Suppressor macrophage treated with lipopolysaccharide for 1 hour (primary cell): ENCODE measurements around the gene PITPNC1.
"Not testable (repeated sequence)": the region's sequence is repeated elsewhere in the genome, so short reads cannot be mapped to it uniquely, and the experiment has no call there.

Source experiments
- DNase-seq, 3 donors: peaks; one replicate each; pipeline ENCODE4 v3.0.0-alpha.2; 2020 to 2022

The PITPNC1 gene

DNA sequence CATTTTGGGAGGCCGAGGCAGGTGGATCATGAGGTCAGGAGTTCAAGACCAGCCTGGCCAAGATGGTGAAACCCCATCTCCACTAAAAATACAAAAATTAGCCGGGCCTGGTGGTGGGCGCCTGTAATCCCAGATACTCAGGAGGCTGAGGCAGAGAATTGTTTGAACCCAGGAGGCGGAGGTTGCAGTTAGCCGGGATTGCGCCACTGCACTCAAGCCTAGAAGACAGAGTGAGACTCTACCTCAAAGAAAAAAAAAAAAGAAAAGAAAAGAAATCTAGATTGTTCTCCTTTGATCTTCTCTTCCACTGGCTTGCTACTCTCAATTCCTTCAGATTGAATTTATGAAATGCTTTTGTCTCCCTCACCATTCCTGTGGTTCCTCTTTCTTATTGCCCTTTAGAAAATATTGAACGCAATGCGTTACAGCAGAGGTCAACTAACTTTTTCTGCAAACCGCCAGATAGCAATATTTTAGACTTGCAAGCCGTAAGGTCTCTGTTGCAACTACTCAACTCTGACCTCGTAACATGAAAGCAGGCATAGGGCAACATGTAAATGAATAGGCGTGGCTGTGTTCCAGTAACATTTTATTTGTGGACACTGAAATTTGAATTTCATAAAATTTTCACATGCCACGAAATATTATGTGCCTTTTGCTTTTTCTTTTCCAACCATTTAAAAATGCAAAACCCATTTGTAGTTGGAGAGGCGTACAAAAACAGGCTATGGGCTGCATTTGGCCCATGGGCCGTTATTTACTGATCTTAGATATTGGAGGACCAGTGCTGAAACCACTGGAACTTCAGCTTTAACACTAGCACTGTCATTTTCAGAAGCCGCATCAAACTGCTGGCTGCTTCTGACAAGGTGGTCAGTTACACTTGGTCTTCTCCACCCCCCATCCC is 24.8 kb downstream of the PITPNC1 start:
- peak; percentile 55 to 76 (median 68) for DNase-seq

DNA sequence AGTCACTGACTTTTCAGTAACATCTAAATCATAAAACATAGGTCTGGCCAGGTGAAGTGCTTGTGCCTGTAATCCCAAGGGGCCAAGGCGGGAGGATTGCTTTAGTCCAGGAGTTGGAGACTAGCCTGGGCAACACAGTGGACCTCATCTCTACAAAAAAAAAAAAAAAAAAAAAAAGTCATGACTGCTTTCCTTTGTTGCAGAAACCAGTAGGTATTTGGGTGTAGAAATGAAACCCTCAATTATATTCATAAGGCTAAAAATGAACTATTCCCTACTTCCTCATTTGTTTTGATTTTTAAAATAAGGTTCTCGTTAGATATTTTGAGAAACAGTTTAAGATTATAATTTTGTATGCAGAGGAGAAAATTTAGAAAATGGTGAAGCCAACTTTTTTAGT is 26.0 kb downstream of the PITPNC1 start:
- no peak for DNase-seq

DNA sequence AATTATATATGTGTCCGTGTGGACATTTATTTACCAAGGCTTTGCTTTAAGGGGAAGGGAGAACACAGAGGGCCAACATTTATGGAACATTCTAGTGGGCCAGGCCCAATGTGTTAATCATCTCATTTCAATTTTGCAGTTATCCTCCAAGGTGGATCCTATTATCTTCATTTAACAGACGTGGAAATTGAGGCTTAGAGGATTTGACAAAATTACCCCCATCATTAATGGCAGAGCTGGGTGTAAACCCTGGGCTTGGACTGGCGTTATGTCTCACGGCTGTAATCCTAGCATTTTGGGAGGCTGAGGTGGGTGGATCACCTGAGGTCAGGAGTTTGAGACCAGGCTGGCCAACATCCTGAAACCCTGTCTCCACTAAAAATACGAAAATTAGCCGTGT is 26.4 kb downstream of the PITPNC1 start:
- no peak for DNase-seq

DNA sequence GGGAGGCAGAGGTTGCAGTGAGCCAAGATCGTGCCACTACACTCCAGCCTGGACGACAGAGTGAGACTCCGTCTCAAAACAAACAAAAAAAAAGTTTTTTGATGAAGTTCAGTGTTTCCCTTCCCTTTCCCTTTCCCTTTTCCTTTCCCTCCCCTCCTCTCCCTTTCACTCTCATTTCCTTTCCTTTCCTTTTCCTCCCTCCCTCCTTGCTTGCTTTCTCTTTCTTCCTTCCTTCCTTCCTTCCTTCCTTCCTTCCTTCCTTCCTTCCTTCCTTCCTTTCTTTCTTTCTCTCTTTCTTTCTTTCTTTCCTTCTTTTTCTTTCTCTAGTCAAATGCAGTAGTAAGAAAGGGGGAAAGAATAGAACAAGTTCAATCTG is 31.4 kb downstream of the PITPNC1 start:
- DNase-seq = not testable (repeated sequence)

GRCh38 chr17:67411397-67411796 is 34.3 kb downstream of the PITPNC1 start:
- peak; percentile 48 to 53 (median 51) for DNase-seq

GRCh38 chr17:67412032-67412431 is 35.0 kb downstream of the PITPNC1 start:
- no peak for DNase-seq

DNA sequence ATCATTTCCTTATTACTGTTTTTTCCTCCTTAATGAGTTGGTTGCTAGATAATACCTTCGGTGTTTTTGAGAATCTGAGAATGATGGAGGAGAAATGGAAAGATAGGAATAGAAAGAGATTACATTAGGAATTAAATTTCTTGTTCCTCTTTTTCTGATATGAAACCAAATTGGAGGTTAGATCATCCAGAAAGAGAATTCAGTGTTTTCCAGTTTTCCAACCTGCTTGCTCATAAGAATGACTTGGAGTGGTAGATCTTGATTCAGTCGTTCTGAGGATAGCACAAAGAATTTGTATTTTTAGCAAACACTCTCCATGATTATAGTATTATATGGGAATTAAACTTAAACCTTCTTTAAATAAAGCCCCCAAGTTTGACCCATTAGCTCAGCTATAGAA is 35.9 kb downstream of the PITPNC1 start:
- peak; percentile 29 to 71 (median 54) for DNase-seq

DNA sequence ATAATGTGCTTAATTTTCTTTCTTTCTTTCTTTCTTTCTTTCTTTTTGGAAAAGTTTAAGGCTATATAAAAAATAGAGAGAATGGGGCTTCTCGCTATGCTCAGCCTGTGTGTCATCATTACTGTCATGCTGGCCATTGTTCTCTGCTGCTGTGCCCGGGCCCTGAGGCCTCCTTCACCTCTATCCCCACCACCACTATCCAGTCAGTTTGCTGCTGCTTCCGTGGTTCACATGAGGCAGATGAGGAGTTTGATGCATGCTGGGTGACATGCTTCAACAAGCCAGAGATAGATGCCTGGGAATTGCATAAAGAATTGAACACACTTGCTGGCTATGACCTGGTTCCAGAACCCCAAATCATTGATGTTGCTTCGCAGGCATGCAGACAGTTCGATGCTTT is 36.3 kb downstream of the PITPNC1 start:
- no peak for DNase-seq

DNA sequence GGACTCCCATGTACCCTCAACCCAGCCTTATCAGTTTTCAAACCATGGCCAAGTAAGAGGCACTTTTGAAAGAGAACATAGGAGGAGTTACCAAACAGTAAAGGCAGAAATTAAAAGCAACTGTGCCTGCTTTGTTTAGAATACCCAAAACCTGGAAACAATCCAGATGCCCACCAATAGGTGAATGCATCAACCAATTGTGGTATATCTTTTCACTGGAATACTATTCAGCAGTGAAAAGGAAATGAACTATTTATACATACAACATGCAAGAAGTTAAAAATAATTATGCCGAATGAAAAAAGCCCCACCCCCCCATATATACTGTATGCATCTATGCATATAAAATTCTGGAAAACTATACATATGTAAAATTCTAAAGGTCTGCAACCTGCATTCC is 37.0 kb downstream of the PITPNC1 start:
- DNase-seq = no peak

GRCh38 chr17:67414559-67414958 is 37.5 kb downstream of the PITPNC1 start:
- no peak for DNase-seq

DNA sequence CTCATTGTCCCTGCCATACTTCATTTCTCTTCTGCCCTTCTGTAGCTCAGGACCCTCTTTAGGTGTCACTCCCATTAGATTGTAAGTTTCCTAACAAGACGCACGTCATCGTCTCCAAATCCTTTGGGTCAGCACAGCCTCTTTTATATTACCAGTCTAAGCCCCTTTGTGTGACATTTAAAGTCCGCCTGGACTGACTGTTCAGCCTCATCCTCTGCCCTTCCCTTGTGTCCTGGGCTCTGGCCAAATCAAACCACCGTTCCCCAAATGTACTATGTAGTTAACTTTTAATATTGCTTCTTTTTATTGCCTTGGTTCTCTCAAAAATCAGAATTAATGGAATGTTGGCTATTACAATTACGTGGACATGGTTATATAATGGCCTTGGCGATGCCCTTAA is 38.2 kb downstream of the PITPNC1 start:
- DNase-seq = no peak

- no peak for DNase-seq
Measured at GRCh38 chr17:67417507-67417906, 40.4 kb downstream of the PITPNC1 start.

- DNase-seq = no peak
Measured at GRCh38 chr17:67420994-67421393, 43.9 kb downstream of the PITPNC1 start.

DNA sequence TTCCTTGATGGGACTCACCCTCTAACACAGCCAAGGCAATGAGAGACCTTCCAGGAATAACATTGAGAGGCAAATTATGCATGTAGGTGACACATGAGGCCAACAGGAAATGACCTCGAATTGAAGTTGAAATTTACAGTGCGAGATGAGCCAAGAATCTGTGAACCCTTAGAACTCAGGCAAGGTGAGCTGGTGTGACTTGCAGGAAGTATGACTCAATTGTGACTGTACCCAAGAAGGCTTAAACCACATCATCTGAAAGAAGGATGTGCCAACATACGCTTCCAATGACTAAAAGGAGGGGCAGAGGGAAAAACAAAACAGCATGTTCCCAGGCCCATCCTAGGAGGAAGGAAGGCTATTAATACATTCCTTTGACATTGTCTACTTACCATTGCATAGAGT is 44.8 kb downstream of the PITPNC1 start:
- DNase-seq = peak; percentile 71 to 94 (median 86)

GRCh38 chr17:67422296-67422695 is 45.2 kb downstream of the PITPNC1 start:
- DNase-seq = not testable (repeated sequence)

GRCh38 chr17:67422897-67423296 is 45.8 kb downstream of the PITPNC1 start:
- DNase-seq = no peak

DNA sequence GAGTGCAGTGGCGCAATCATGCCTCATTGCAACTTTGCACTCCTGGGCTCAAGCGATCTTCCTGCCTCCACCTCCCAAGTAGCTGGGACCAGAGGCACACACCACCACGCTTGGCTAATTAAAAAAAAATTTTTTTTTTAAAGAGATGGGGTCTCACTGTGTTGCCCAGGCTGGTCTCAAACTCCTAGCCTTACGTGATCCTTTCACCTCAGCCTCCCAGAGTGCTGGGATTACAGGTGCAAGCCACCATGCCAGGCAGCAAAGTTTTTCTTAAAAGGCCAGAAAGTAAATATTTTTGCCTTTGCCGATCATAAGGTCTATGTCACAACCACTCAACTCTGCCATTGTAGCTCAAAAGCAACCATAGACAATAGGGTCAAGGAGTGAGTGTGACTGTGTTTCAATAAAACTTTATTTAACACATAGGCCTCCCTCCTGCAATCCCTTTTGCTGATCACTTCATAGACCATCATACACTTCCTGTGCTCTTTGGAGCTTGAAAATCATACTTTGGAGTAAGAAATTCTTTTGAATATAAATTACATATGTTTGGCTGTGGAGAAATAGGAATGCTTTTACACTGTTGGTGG is 48.6 kb downstream of the PITPNC1 start:
- no peak for DNase-seq

DNA sequence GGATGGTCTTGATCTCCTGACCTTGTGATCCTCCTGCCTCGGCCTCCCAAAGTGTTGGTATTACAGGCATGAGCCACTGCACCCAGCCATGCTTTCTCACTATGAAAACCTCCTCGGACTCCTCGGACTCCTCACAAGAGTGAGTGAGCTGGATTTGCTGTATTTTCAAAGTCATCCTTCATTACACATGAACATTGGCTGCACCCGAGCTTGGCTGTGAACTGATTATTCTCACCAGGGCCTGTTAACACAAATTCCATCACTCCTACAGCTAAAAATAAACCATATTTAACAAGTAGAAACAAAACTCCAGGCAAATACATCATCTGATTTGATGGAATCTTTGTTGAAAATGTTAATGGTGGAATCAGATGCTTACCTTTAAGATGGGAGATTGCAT is 50.3 kb downstream of the PITPNC1 start:
- no peak for DNase-seq

- not testable (repeated sequence) for DNase-seq
Measured at GRCh38 chr17:67430515-67430914, 53.4 kb downstream of the PITPNC1 start.

GRCh38 chr17:67431249-67432015 is 54.4 kb downstream of the PITPNC1 start:
- peak; percentile 62 to 95 (median 90) for DNase-seq

DNA sequence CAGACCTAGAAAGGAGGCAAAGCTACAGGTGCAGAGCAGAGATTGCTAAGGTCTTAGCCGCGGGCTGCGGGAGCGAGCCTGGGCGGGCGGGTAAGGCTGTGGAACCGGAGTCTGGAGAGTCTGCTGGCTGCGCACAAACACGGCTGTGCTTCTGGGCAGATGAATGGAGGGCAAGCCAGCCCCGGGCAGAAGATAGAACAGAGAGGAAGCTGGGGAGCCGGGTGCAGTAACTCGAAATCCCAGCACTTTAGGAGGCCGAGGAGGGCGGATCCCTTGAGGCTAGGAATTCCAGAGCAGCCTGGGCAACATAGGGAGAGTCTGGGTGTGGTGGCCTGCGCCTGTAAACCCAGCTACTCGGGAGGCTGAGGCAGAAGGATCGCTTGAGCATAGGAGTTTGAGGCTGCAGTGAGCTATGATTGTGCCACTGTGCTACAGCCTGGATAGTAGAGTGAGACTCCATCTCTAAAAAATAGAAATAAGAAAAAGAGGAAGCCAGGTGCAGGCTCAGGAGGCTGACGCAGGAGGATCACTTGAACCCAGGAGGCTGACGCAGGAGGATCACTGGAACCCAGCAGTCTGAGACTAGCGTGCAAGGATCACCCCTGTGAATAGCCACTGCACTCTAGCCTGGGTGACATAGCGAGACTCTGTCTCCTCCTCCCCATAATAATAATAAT is 56.3 kb downstream of the PITPNC1 start:
- DNase-seq = no peak

GRCh38 chr17:67434061-67434525 is 57.0 kb downstream of the PITPNC1 start:
- DNase-seq = peak; percentile 88 to 89 (median 89)

DNA sequence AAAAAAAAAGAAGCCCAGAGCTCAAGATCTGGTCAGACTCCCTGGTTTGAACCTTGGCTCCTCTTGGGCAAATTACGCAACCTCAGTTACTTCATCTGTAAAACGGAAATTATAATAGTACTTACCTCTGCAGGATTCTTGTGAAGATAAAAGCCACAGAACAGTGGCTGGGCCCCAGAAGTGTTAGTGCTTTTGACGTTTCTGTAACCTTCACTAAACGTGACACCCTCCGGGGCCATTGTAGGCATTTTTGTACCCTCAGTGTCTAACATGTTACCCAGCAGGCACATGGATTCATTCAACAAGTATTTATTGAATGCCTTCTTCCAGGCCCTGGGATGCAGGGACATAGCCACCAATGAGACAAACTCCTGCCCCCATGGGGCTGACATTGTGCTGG is 58.0 kb downstream of the PITPNC1 start:
- DNase-seq = peak; percentile 57 to 81 (median 78)
